Urothelium cell line (cell line): ENCODE data around the gene CDC42BPB.

Source experiments
- DNase-seq: peaks from one replicate; pipeline ENCODE4 v3.0.0; 2011; ENCODE audit warnings: low spot score, mixed read lengths
- FAIRE-seq: peaks from 2 replicates; lab custom pipeline; 2011; peaks lifted over from hg19 to GRCh38; lab: Jason Lieb, UNC

CDC42BPB gene

DNA sequence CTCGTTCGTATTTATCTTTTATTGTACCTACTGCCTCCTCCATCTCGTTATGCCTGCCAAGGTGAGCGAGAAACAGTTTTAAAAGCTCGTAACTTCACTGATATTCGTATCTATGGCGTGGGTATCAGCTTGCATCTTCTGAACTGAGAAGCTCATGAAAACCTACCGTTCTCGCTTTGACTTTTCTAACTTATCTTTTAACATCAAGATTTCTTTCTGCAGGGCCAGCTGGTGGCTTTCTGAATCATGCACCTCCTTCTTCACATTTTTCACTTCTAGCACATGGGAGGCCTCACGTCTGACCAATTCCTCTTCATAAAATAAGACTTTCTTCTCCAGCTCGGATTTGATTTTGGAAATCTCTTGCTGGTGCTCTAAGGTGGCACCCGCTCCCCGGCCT lies 89.0 kb downstream of the CDC42BPB start:
- no peak for FAIRE-seq

DNA sequence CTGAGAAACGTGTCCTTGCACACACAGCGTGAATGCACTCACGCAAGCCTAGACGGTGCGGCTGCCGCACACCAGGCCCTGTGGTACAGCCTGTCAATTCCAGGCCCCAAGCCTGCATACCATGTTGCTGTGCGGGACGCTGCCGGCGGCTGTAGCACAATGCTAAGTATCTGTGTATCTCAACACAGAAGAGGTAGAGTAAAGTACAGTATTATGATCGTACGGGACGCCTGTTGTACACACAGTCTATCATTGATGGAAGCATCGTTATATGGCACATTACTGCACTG lies 89.9 kb downstream of the CDC42BPB start:
- DNase-seq: no peak
- no peak for FAIRE-seq

More for the DNA sequence above, 89.0 kb downstream of the CDC42BPB start:
- DNase-seq: no peak

DNA sequence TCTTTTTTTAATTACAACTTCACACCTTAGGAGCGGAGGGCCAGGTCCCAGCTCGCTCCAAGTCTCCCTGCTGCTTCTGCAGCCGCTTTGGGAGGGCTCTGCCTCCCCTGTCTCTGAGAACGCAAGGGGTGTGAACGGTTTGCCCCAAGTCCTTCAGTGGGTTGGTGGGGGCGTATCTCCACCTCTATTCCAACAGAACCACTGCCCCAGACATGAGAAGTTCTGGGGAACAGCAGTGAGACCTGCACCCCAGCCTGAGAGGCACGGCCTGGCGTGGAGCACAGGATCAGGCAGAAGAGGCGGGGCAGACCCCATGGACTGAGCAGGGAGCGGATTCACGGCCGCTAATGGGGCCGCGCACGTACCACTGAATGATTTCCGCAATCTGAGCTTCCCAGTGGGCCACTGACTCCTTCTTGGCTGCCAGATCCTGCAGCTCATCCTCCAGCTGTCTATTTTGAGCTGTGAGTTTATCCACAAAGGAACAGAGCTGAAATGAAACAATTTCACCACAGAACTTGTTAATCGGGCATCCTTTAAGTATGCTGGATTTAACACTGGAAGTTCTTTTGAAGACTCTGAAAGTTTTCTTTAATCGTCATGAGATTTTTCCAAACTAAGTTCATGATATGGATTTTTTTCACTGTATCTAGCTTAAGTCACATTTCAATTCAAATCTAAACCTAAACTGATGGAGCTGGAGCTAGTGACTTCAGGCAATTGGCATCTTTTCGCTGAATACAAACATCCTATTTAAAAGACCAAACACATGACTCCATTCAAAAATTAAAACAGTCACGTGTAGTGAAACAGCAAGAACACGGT lies 90.5 kb downstream of the CDC42BPB start:
- no peak for DNase-seq
- FAIRE-seq: no peak

DNA sequence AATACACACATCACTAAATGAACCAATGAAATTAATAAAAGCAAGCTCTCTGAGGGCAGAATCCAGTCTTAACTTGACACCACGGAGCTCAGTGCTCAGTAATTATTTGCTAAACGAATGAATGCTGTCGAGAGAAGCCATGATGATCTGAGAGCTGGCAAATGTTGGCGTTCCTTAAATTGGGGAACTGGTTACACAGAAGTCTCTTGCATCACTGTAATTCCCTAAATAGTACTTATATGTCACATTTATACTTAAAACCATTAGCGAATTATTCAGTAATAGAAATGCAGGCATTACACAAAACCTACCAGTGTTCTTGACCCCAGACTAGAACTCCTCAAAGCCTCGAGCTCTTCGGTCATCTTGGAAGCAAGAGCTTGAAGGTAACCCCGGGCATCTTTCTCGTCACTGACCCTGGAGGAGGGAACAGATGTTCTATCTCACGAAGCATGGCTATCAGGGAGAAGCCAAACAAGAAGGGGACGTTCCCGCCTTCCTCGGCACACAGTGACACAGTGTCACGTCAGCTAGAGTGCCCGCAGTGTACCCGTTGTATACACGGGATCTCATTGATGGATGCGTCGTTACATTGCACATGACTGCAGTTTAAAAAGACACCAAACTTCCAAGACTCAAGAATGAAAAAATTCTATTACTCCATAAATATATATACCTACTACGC lies 91.2 kb downstream of the CDC42BPB start:
- DNase-seq (no peak), FAIRE-seq (no peak)

DNA sequence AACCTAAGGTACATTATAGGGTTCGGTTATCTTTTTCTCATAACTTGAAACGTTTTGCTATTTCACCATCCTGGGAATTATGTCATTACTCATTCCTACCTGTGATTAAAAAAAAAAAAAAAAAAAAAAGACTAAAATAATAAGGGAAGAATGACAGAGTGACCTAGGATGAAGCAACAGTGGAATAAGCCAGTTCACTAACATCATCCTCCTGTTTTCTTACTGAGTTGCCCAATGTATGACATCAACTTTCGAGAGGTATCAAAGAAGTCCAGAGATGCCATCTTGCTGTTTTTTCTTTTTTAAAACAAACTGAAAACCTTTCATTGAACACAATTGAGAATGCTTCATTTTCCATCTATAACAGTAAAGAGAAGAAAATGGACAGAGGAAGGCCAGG lies 92.1 kb downstream of the CDC42BPB start:
- FAIRE-seq (no peak), DNase-seq (no peak)

DNA sequence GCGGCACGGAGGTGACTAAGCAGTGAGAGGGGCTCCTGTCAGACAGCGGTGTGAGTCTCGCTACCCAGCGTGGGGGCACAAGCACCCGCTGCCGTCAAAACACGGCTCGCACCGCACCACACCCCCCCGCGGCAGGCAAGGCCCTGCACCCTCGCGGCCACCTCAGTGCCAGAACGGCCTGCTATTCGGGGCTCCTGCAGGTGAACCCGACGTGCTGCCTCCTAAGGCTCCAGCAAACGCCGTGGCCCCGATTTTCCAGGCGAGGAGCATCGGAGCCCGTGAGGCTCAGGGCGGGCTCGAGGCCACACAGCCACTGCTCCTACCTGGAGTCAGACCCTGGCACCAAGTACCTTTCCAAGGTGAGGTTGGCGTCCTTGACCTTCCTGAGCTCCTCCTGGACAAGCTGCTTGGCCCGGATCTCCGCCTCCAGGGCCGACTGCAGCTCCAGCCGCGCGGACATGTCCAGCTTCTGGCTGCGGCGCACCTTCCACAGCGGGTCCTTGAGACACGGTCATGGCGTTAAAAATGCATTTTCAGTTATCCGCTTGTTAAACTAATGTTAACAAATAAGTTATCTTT lies 93.1 kb downstream of the CDC42BPB start:
- FAIRE-seq: no peak
- no peak for DNase-seq

DNA sequence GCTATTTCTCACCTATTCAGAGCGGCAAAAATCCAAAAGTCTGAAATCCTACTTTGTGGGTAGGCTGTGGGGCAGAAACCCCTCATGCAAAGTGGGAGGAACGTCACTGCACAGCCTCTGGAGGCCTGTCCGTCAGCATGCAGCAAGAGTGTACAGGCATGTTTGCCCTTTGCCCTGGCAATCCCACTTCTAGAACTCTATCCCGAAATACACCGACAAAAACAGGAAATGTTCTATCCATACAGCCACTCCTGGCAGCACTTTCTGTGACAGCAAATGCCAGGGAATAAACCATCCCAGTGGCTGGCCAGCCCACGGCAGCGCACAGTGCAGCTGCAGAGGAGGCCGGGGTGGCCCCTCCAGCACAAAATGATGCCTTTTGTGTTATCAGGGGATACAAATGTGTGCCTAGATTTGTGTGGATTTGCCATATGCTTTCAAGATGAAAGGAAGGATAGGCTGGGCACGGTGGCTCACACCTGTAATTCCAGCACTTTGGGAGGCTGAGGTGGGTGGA lies 95.2 kb downstream of the CDC42BPB start:
- DNase-seq (no peak), FAIRE-seq (no peak)

DNA sequence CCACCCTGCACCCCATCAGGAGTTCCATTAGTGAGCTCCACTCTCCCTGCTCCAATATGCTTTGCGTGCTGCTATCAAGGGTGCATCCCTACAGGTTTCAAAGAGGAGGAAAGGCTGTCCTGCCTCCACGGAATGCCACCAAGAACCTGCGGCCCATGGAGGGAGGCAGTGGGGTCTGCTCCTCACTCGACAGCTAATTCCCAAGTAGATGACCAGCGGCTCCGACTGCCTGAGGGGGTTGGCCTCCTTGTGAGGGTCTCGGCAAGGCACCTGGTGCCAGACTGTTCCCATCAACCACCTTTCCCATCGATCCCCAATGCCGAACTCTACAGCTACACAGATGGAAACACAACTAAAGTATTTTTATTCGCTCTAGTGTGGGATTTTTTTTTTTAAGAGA lies 98.9 kb downstream of the CDC42BPB start:
- DNase-seq: no peak

DNA sequence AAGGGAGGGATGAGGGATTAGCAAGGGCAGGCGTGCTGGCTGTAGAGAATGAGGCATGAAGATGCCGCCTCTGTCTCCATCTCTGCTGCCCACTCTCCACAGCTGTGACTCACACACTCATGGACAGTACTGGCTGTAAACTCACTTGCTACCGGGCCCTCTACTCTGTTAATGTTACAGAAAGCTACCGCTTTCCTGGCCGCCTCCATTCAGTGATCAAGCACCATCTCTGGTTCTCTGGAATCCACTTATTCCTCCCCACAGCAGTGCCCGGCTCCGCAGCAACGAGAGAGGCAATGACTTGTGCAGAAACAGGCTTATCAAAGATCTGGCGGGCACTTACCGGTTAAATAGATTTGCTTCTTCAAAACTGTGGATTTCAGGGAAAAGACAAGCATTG lies 100.1 kb downstream of the CDC42BPB start:
- no peak for DNase-seq

More for the DNA sequence above, 98.9 kb downstream of the CDC42BPB start:
- FAIRE-seq: no peak

DNA sequence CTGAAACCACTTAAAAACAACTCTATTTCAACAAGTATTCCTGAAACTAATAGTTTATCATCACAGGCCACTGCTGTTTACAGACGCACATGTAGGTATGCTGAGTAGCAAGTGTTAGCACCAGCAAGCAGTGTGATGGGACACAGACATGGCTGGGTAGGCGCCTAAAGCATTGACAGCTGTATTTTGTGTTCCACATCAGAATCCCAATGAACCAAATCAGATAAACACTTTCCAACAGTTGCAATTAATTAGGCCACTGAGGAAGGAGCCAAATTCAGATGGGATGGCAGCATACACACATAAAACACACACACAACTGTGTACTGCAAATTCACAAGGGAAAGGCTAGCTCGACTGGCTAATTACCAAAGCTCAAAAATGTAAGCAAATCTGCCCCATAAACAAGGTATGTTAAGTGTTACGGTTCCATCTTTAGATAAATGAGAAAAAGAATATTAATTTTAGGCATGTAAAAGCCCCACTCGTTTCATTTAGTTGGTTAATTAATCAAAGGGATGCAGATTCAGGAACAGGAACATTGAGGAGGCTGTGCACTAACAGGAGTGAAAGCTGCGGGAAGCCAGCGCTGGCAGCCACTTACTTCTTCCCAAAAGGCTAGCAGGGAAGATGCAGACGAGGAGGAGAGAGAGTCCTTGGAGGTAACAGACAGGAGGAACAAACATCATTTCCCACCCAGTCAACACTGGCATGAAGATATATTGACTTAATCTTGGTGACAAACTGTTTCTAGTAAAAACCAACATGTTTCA lies 101.5 kb downstream of the CDC42BPB start:
- FAIRE-seq: no peak

More for the DNA sequence above, 100.1 kb downstream of the CDC42BPB start:
- FAIRE-seq: no peak

DNA sequence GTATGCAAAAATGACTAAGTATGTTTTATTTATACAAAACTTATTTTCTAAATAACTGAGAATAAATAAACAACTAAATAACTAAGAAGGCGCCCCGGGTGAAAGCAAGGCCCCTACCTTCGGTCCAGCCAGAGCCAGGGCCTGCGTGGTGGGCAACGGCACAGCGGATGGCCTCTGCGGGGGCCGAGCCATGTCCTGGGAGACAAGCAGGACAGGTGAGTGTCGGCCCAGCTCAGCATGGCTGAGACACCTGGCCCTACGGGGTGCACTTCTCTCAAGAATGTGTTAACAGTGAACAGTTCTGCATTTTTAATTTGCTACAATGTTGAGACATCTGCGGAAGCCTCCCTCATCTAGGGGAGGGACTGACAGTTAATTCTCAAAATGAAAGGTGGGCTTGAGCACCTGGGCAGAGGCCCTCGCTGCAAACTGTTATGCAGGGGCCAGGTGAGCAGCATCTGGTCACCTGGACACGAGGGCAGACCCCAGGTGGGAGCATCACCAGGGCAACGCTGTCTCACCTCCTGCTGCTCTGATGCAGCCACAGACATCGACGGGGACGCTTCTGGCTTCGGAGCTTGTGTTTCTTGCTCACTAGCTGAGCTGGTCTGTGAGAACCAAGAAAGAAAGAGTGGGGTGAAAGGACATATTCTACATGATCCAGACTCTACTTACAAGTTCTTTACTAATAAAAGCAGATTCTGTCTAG lies 103.1 kb downstream of the CDC42BPB start:
- no peak for FAIRE-seq
- no peak for DNase-seq

More for the DNA sequence above, 101.5 kb downstream of the CDC42BPB start:
- DNase-seq: no peak

DNA sequence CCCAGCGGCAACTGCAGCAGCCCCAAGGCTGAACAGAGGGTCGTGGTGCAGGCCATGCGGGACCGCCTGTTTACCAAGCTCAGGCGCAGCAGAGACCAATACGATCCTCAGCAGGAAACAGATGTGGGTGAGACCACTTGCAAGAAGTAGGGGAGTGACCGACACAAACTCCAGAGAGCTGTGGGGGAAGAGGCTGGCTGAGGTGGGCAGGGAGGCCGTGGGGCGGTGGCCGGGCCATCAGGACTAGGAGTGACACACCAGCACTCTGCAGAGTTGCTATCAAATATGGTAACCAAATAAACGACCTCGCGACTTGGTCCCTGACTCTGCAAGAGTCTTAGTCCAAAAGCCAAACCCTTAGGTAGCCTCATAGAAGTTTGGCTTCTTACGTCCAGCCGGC lies 104.2 kb downstream of the CDC42BPB start:
- no peak for DNase-seq
- no peak for FAIRE-seq

DNA sequence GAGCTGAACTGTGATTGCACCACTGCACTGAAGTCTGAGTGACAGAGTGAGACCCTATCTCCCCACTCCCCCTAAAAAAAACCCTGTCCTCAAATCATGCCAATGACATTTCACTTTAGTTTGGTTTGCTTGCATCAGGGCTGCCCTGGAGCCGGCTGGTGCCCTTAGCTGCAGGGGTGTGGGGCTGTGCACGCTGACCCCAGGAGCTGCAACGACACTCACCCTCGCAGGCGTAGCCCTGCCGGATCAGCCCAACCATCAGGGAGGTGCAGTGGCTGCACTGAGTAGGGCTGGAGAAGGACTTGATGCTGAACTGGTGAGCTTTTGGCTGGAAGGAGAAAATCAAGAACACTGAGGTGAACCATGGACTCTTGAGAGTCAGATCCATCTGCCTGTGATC lies 105.1 kb downstream of the CDC42BPB start:
- no peak for FAIRE-seq
- DNase-seq: no peak

DNA sequence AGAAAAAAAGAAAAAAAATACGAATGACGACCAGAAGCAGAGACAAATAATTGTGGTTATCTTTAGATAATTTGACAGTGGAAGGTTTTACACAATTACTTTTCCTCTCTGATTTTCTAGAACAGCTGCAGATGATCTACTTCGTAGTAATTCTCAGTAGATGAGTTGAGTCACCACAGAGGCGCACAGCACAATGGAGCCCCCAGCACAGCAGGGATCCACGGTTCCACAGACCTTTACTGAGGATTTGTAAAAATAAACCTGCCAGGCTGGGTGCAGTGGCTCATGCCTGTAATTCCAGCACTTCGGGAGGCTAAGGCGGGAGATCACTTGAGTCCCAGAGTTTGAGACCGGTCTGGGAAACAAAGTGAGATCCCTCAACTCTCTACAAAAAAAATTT lies 105.5 kb downstream of the CDC42BPB start:
- DNase-seq: no peak
- FAIRE-seq: no peak

DNA sequence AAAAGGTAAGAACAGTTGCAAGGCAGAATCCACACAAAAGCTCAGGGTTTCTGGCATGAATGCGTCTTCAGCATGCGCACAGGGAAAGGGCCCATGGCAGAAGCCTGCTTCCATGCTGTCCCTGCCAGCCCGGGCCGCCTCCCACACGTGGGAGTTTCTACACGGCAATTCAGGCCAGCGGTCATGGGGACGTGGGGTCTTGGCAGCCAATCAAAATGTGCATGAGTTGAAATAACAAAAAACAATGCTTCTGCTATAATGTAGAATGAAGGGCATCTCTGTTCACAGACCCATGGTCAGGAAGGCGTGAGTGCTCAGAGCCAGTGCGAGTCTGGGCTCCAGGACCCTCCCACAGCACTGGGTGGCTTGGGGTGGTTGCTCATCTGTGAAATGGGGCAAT lies 106.3 kb downstream of the CDC42BPB start:
- FAIRE-seq (no peak), DNase-seq (no peak)

DNA sequence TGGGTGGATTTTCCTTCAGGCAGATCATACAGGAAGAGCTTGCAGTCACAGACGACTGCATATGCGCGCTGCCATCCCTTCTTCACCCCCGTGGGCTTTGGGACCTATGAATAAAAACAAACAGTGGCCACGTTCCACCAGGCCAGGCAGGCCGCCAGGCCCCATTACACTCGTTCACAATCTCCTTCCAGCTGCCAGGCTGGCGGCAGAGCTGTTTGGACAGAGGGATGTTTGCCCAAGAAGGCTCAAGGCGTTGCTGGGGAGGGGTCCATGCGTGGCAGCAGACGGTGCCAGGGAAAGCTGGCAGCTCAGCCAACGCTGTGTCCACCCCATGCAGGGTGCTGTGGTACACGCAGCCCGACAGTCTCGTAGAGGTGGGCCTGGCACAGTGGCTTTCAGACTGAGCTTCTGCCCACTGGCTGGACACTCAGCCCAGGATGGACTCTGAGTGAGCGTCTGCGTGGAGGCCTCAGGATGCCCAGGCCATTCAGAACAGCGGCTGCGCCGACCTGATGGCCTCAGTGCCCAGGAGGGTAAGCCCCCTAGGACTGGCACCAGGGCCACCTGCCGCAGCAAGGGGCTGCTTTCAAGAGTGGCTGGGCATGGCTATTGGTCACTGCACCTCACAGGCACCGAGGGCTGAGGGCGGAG lies 107.4 kb downstream of the CDC42BPB start:
- no peak for FAIRE-seq
- no peak for DNase-seq

DNA sequence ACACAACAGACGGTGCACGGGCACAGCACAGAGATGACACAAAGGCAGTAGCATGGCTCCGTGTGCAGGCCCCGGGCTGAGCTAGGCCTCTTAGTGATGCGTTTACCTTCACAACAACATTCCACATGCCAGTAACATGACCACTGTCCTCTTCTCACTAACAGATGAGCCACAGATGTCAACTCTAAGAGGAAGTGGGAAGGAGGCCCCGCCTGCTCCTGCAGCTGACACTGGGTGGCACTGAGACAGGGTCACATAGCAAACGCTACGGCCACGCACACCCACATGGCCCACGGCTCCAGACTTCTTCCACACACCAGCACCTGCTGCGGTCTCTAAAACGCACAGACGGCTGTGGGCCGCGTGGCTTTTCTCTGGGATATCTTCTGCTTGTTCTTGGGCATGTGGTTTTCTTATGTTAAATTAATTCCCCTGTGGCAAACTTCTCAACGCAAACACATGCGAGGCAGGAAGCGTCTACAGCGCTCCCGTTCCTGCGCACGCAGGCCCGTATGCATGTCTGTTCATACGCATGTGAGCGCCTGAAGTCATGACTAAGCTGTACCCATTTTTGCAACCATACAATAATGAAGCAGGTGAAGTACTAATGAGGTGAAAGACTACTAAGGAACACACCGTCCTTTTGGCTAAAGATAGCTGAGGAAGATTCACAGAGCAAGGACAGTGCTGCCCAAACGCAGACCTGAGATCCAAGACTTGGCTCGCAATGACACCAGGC lies 108.1 kb downstream of the CDC42BPB start:
- DNase-seq (no peak), FAIRE-seq (no peak)

DNA sequence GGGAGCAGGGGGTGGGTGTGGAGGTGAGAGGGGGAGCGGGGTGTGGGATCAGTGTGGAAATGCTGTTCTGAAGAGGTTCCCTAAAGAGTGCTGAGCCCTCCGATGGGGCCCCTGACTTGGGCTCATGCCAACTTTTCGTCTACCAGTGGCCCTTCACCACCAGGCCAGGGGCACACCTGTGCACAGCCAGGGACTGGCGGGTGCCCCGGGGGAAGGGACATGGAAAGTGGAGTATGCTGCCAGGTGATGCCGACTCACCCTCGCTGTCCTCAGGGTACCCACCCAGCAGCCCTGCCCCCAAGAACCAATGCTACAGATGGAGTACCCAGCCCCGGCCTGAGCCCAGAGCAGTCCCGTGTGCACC lies 108.7 kb downstream of the CDC42BPB start:
- no peak for FAIRE-seq
- DNase-seq: no peak

DNA sequence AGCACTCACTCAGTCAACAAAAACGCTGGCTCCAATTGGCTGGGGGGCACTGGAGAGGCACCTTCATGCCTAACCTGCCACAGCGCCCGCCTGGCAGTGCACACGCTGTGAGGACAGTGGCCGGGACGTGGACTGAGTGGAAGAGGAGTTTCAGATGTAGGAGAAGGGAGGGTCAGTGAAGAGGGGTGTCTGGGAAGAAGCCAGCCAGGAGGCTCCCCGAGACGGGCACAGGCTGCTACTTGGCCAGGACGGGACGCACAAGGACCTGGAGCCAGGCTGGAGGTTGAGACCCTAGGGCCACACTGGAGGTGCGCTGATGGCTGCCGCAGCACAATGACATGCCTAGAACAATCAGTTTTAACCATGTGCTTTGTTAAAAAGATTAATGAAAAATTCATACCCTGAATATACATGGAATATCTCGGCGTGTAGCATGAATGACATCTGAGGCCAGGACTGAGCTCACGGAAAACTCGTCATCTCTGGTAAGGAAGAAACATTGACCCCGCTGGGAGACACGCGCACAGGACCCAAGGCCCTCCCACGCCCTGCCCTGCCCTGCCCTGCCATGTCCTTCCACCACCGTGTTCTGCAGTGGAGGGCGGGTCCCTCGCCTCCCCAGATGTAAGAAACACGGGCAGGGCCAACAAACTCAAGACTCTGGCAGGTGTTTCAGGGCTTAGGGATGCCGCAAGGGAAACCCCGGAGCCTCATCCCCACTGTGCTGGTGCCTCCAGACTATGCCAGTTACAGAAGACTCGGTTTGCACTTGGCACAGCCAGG lies 109.8 kb downstream of the CDC42BPB start:
- no peak for FAIRE-seq
- DNase-seq: no peak
